ENCODE data around the gene ROCK2. TPM values are rescaled to one million over a fixed set of nuclear protein-coding genes. Genes with fewer than 3 reads are reported as not detected.

The ROCK2 gene
- total RNA-seq, 1 experiment from 2014 or later = 25.9 TPM

DNA sequence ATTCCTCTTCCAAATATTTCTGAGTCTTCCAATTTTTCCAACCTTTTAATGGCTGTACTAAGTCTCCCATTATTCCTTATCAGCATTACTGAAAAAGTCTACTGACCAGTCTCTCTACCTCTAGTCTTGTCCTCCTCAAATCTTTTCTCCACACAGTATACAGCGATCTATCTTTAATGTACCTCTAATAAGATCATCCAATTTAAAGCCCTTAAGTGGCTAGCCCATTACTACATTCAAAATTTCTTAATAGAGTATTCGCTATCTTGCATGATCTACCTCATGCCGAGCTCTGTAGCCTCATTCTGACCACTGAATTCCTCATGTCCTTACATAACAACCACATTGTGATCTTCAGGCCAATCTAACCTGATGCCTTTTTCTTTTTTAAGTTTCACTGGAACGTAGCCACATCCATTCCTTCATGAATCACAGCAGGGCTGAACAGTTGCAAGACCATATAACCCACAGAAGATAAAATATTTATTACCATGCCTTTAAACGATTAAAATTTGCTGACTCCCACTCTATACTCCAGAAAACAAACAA, 131.3 kb downstream of the ROCK2 start:
- Mint-ChIP-seq H3K27me3 (ENCODE audit: low read depth) (no peaks in the 10 kb centered on the region), H3K36me3 (peaks cover 37% of the 10 kb centered on the region), H3K9me3 (no peaks in the 10 kb centered on the region), H3K4me3 (no peak overlapping the region), H3K4me1 (no peaks in the 10 kb centered on the region), H3K27ac (no peak overlapping the region)
- ATAC-seq (no peak), DNase-seq (ENCODE audit: low spot score) (no peak)
- TF ChIP-seq ZNF396 (CRISPR knock-in tag; IDR thresholded peaks at IDR 0.05; ENCODE audit: borderline replicate concordance) (no peak), SMAD3 (CRISPR knock-in tag; IDR thresholded peaks at IDR 0.05; ENCODE audit: borderline replicate concordance) (no peak), TP53 (CRISPR knock-in tag; IDR thresholded peaks at IDR 0.05) (no peak), ZNF671 (CRISPR knock-in tag; IDR thresholded peaks at IDR 0.05) (no peak), SP1 (CRISPR knock-in tag; conservative IDR thresholded peaks at IDR 0.05) (no peak), ZNF416 (CRISPR knock-in tag; IDR thresholded peaks at IDR 0.05) (no peak), FOXK1 (CRISPR knock-in tag; IDR thresholded peaks at IDR 0.05) (no peak), ZNF263 (CRISPR knock-in tag; IDR thresholded peaks at IDR 0.05; ENCODE audit: low read depth) (no peak), ZNF138 (CRISPR knock-in tag; conservative IDR thresholded peaks at IDR 0.05) (no peak), RORB (CRISPR knock-in tag; IDR thresholded peaks at IDR 0.05) (no peak), JAZF1 (CRISPR knock-in tag; IDR thresholded peaks at IDR 0.05) (no peak), KAT7 (CRISPR knock-in tag; IDR thresholded peaks at IDR 0.05; ENCODE audit: borderline replicate concordance) (no peak)
- TF ChIP-seq, protein P1, sequence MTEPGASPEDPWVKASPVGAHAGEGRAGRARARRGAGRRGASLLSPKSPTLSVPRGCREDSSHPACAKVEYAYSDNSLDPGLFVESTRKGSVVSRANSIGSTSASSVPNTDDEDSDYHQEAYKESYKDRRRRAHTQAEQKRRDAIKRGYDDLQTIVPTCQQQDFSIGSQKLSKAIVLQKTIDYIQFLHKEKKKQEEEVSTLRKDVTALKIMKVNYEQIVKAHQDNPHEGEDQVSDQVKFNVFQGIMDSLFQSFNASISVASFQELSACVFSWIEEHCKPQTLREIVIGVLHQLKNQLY (CRISPR knock-in tag; IDR thresholded peaks at IDR 0.05) = no peak
- TF ChIP-seq, protein P2, sequence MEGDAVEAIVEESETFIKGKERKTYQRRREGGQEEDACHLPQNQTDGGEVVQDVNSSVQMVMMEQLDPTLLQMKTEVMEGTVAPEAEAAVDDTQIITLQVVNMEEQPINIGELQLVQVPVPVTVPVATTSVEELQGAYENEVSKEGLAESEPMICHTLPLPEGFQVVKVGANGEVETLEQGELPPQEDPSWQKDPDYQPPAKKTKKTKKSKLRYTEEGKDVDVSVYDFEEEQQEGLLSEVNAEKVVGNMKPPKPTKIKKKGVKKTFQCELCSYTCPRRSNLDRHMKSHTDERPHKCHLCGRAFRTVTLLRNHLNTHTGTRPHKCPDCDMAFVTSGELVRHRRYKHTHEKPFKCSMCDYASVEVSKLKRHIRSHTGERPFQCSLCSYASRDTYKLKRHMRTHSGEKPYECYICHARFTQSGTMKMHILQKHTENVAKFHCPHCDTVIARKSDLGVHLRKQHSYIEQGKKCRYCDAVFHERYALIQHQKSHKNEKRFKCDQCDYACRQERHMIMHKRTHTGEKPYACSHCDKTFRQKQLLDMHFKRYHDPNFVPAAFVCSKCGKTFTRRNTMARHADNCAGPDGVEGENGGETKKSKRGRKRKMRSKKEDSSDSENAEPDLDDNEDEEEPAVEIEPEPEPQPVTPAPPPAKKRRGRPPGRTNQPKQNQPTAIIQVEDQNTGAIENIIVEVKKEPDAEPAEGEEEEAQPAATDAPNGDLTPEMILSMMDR (IDR thresholded peaks at IDR 0.05) = no peak
- ChIA-PET POLR2A (no interaction called here), CTCF (no interaction called here)

DNA sequence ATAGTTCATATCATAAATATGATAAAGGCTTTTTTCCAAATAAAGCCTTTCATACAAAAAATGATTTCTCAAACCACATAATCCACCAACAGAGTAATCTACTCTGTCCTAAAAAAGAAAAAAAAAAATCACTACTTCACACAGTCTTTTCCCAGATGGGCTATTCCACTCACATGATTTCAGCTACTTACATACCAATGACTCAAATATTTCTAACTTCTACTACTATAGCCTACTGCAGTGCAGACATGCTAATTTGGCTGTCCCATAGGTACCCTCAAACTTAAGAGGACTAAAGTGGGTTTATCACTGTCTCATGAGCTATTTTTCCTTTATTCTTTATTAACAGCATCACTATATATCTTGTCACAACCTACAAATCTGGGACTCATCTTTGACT, 131.8 kb downstream of the ROCK2 start:
- H3K4me1 Mint-ChIP-seq = no peaks in the 10 kb centered on the region
- ATAC-seq (no peak), DNase-seq (ENCODE audit: low spot score) (no peak)
- peaks cover 35% of the 10 kb centered on the region for H3K36me3 Mint-ChIP-seq
- TF ChIP-seq KAT7 (CRISPR knock-in tag; IDR thresholded peaks at IDR 0.05; ENCODE audit: borderline replicate concordance) (no peak), RELA (CRISPR knock-in tag; IDR thresholded peaks at IDR 0.05; ENCODE audit: borderline replicate concordance) (no peak), ETV6 (CRISPR knock-in tag; IDR thresholded peaks at IDR 0.05) (no peak), HMGA2 (CRISPR knock-in tag; IDR thresholded peaks at IDR 0.05) (no peak), CBFB (CRISPR knock-in tag; IDR thresholded peaks at IDR 0.05; ENCODE audit: low read depth) (no peak)
- TF ChIP-seq, protein P3, sequence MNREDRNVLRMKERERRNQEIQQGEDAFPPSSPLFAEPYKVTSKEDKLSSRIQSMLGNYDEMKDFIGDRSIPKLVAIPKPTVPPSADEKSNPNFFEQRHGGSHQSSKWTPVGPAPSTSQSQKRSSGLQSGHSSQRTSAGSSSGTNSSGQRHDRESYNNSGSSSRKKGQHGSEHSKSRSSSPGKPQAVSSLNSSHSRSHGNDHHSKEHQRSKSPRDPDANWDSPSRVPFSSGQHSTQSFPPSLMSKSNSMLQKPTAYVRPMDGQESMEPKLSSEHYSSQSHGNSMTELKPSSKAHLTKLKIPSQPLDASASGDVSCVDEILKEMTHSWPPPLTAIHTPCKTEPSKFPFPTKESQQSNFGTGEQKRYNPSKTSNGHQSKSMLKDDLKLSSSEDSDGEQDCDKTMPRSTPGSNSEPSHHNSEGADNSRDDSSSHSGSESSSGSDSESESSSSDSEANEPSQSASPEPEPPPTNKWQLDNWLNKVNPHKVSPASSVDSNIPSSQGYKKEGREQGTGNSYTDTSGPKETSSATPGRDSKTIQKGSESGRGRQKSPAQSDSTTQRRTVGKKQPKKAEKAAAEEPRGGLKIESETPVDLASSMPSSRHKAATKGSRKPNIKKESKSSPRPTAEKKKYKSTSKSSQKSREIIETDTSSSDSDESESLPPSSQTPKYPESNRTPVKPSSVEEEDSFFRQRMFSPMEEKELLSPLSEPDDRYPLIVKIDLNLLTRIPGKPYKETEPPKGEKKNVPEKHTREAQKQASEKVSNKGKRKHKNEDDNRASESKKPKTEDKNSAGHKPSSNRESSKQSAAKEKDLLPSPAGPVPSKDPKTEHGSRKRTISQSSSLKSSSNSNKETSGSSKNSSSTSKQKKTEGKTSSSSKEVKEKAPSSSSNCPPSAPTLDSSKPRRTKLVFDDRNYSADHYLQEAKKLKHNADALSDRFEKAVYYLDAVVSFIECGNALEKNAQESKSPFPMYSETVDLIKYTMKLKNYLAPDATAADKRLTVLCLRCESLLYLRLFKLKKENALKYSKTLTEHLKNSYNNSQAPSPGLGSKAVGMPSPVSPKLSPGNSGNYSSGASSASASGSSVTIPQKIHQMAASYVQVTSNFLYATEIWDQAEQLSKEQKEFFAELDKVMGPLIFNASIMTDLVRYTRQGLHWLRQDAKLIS (CRISPR knock-in tag; IDR thresholded peaks at IDR 0.05; ENCODE audit: borderline replicate concordance) = no peak
- TF ChIP-seq, protein P4, sequence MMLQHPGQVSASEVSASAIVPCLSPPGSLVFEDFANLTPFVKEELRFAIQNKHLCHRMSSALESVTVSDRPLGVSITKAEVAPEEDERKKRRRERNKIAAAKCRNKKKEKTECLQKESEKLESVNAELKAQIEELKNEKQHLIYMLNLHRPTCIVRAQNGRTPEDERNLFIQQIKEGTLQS (CRISPR knock-in tag; conservative IDR thresholded peaks at IDR 0.05) = no peak
- TF ChIP-seq, protein P5, sequence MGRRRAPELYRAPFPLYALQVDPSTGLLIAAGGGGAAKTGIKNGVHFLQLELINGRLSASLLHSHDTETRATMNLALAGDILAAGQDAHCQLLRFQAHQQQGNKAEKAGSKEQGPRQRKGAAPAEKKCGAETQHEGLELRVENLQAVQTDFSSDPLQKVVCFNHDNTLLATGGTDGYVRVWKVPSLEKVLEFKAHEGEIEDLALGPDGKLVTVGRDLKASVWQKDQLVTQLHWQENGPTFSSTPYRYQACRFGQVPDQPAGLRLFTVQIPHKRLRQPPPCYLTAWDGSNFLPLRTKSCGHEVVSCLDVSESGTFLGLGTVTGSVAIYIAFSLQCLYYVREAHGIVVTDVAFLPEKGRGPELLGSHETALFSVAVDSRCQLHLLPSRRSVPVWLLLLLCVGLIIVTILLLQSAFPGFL (CRISPR knock-in tag; IDR thresholded peaks at IDR 0.05; ENCODE audit: borderline replicate concordance) = no peak
- TF ChIP-seq, protein P6, sequence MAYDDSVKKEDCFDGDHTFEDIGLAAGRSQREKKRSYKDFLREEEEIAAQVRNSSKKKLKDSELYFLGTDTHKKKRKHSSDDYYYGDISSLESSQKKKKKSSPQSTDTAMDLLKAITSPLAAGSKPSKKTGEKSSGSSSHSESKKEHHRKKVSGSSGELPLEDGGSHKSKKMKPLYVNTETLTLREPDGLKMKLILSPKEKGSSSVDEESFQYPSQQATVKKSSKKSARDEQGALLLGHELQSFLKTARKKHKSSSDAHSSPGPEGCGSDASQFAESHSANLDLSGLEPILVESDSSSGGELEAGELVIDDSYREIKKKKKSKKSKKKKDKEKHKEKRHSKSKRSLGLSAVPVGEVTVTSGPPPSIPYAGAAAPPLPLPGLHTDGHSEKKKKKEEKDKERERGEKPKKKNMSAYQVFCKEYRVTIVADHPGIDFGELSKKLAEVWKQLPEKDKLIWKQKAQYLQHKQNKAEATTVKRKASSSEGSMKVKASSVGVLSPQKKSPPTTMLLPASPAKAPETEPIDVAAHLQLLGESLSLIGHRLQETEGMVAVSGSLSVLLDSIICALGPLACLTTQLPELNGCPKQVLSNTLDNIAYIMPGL (CRISPR knock-in tag; IDR thresholded peaks at IDR 0.05) = no peak
- no peak overlapping the region for H3K27ac Mint-ChIP-seq
- ChIA-PET CTCF (no interaction called here), POLR2A (no interaction called here)
- no peaks in the 10 kb centered on the region for H3K27me3 Mint-ChIP-seq (ENCODE audit: low read depth)
- no peaks in the 10 kb centered on the region for H3K9me3 Mint-ChIP-seq
- H3K4me3 Mint-ChIP-seq = no peak overlapping the region

Data from WTC11 (cell line).